Activated naive CD8-positive, alpha-beta T cell (primary cell): ENCODE data around the gene SARNP.
"Not testable (repeated sequence)": the region's sequence is repeated elsewhere in the genome, so short reads cannot be mapped to it uniquely, and the experiment has no call there.

Source experiments
- H3K27ac Mint-ChIP-seq: one replicate; pipeline ENCODE4 v1.8.0; 2021; ENCODE audit warnings: mixed read lengths
- H3K27me3 Mint-ChIP-seq: one replicate; pipeline ENCODE4 v1.8.0; 2021; ENCODE audit warnings: mixed read lengths
- H3K36me3 Mint-ChIP-seq: one replicate; pipeline ENCODE4 v1.8.0; 2021; ENCODE audit warnings: mixed read lengths
- H3K4me1 Mint-ChIP-seq: one replicate; pipeline ENCODE4 v1.8.0; 2021; ENCODE audit warnings: low read depth, mixed read lengths
- H3K4me3 Mint-ChIP-seq: one replicate; pipeline ENCODE4 v1.8.0; 2021; ENCODE audit warnings: mild to moderate bottlenecking, mixed read lengths
- H3K9me3 Mint-ChIP-seq: one replicate; pipeline ENCODE4 v1.8.0; 2021; ENCODE audit warnings: low read depth, mixed read lengths

SARNP gene

GRCh38 chr12:55845361-55845760, 27.8 kb upstream of the SARNP start:
- Mint-ChIP-seq H3K27ac (no peak overlapping the region), H3K4me3 (no peak overlapping the region), H3K36me3 (no peaks in the 10 kb centered on the region), H3K9me3 (no peaks in the 10 kb centered on the region), H3K27me3 (no peaks in the 10 kb centered on the region), H3K4me1 (peaks cover 7% of the 10 kb centered on the region)

- Mint-ChIP-seq H3K36me3 (no peaks in the 10 kb centered on the region), H3K4me3 (no peak overlapping the region), H3K9me3 (no peaks in the 10 kb centered on the region), H3K27me3 (no peaks in the 10 kb centered on the region), H3K27ac (no peak overlapping the region), H3K4me1 (peaks cover 7% of the 10 kb centered on the region)
These were observed 27.4 kb upstream of the SARNP start for GRCh38 chr12:55844961-55845360.

- H3K4me3 Mint-ChIP-seq, result no peak overlapping the region
- no peaks in the 10 kb centered on the region for H3K9me3 Mint-ChIP-seq
- peaks cover 7% of the 10 kb centered on the region for H3K4me1 Mint-ChIP-seq
- H3K36me3 Mint-ChIP-seq, result no peaks in the 10 kb centered on the region
- H3K27ac Mint-ChIP-seq, result no peak overlapping the region
- H3K27me3 Mint-ChIP-seq, result no peaks in the 10 kb centered on the region
These were observed 25.9 kb upstream of the SARNP start for GRCh38 chr12:55843431-55843830.

GRCh38 chr12:55842681-55843429, 25.3 kb upstream of the SARNP start, which contains the start of gene MMP19:
TSS of gene MMP19 (minus strand) at chr12:55842936. CDS start at chr12:55842830, 106 bp downstream.
- no peaks in the 10 kb centered on the region for H3K36me3 Mint-ChIP-seq
- H3K9me3 Mint-ChIP-seq, result no peaks in the 10 kb centered on the region
- peaks cover 7% of the 10 kb centered on the region for H3K4me1 Mint-ChIP-seq
- H3K27ac Mint-ChIP-seq, result no peak within 1 kb of the TSS
- no peaks in the 10 kb centered on the region for H3K27me3 Mint-ChIP-seq
- H3K4me3 Mint-ChIP-seq, result no peak within 1 kb of the TSS

GRCh38 chr12:55840581-55841351, 23.2 kb upstream of the SARNP start:
- H3K36me3 Mint-ChIP-seq, result peaks cover 2% of the 10 kb centered on the region
- H3K4me1 Mint-ChIP-seq, result peaks cover 3% of the 10 kb centered on the region
- H3K9me3 Mint-ChIP-seq, result no peaks in the 10 kb centered on the region
- no peak overlapping the region for H3K27ac Mint-ChIP-seq
- no peak overlapping the region for H3K4me3 Mint-ChIP-seq
- H3K27me3 Mint-ChIP-seq, result no peaks in the 10 kb centered on the region

- Mint-ChIP-seq H3K9me3 (no peaks in the 10 kb centered on the region), H3K36me3 (peaks cover 2% of the 10 kb centered on the region), H3K4me3 (no peak overlapping the region), H3K27ac (no peak overlapping the region), H3K4me1 (peaks cover 3% of the 10 kb centered on the region), H3K27me3 (no peaks in the 10 kb centered on the region)
These were observed 22.0 kb upstream of the SARNP start for GRCh38 chr12:55839345-55840140.

GRCh38 chr12:55838361-55838760, 20.8 kb upstream of the SARNP start:
- Mint-ChIP-seq H3K27ac (peak overlapping the region; percentile 3), H3K4me1 (peaks cover 6% of the 10 kb centered on the region), H3K9me3 (no peaks in the 10 kb centered on the region), H3K27me3 (no peaks in the 10 kb centered on the region), H3K36me3 (peaks cover 2% of the 10 kb centered on the region), H3K4me3 (no peak overlapping the region)

- H3K9me3 Mint-ChIP-seq, H3K27me3 Mint-ChIP-seq, H3K36me3 Mint-ChIP-seq, H3K4me3 Mint-ChIP-seq, H3K27ac Mint-ChIP-seq: not testable (repeated sequence)
- H3K4me1 Mint-ChIP-seq, result peaks cover 26% of the 10 kb centered on the region
These were observed 16.9 kb upstream of the SARNP start for GRCh38 chr12:55834400-55834799.

GRCh38 chr12:55833056-55833455, 15.5 kb upstream of the SARNP start:
- peaks cover 2% of the 10 kb centered on the region for H3K36me3 Mint-ChIP-seq
- H3K4me1 Mint-ChIP-seq, result peaks cover 34% of the 10 kb centered on the region
- no peaks in the 10 kb centered on the region for H3K9me3 Mint-ChIP-seq
- H3K4me3 Mint-ChIP-seq, result no peak overlapping the region
- no peaks in the 10 kb centered on the region for H3K27me3 Mint-ChIP-seq
- peak overlapping the region; percentile 61 for H3K27ac Mint-ChIP-seq

GRCh38 chr12:55831447-55831815, 13.9 kb upstream of the SARNP start:
- H3K27ac Mint-ChIP-seq, result peak overlapping the region; percentile 67
- H3K9me3 Mint-ChIP-seq, result no peaks in the 10 kb centered on the region
- no peaks in the 10 kb centered on the region for H3K27me3 Mint-ChIP-seq
- H3K36me3 Mint-ChIP-seq, result peaks cover 2% of the 10 kb centered on the region
- peak overlapping the region; percentile 97 for H3K4me3 Mint-ChIP-seq
- H3K4me1 Mint-ChIP-seq, result peaks cover 47% of the 10 kb centered on the region

GRCh38 chr12:55830601-55831446, 13.3 kb upstream of the SARNP start:
- H3K4me1 Mint-ChIP-seq, result peaks cover 50% of the 10 kb centered on the region
- H3K9me3 Mint-ChIP-seq, result no peaks in the 10 kb centered on the region
- H3K27me3 Mint-ChIP-seq, result no peaks in the 10 kb centered on the region
- H3K27ac Mint-ChIP-seq, result peak overlapping the region; percentile 92
- H3K4me3 Mint-ChIP-seq, result peak overlapping the region; percentile 97
- H3K36me3 Mint-ChIP-seq, result peaks cover 2% of the 10 kb centered on the region

GRCh38 chr12:55829967-55830600, 12.6 kb upstream of the SARNP start:
- Mint-ChIP-seq H3K4me1 (peaks cover 55% of the 10 kb centered on the region), H3K9me3 (no peaks in the 10 kb centered on the region), H3K27me3 (no peaks in the 10 kb centered on the region), H3K27ac (peak overlapping the region; percentile 92), H3K36me3 (peaks cover 4% of the 10 kb centered on the region), H3K4me3 (peak overlapping the region; percentile 97)

- H3K4me1 Mint-ChIP-seq, result peaks cover 60% of the 10 kb centered on the region
- H3K36me3 Mint-ChIP-seq, result peaks cover 6% of the 10 kb centered on the region
- H3K4me3 Mint-ChIP-seq, result peak overlapping the region; percentile 97
- H3K27me3 Mint-ChIP-seq, result no peaks in the 10 kb centered on the region
- H3K9me3 Mint-ChIP-seq, result no peaks in the 10 kb centered on the region
- peak overlapping the region; percentile 92 for H3K27ac Mint-ChIP-seq
These were observed 10.8 kb upstream of the SARNP start for GRCh38 chr12:55828357-55828756.

GRCh38 chr12:55827806-55828205, 10.3 kb upstream of the SARNP start:
- H3K4me3 Mint-ChIP-seq, result peak overlapping the region; percentile 97
- H3K27ac Mint-ChIP-seq, result peak overlapping the region; percentile 92
- peaks cover 6% of the 10 kb centered on the region for H3K36me3 Mint-ChIP-seq
- no peaks in the 10 kb centered on the region for H3K9me3 Mint-ChIP-seq
- peaks cover 64% of the 10 kb centered on the region for H3K4me1 Mint-ChIP-seq
- no peaks in the 10 kb centered on the region for H3K27me3 Mint-ChIP-seq
